Ecto neural progenitor cell (in vitro differentiated cells): Measurements from ENCODE around the gene WHRN.

Experiments used
- DNase-seq: peaks from one replicate; pipeline ENCODE4 v3.0.0-alpha.2; 2018; ENCODE audit warnings: low spot score

The WHRN gene

DNA sequence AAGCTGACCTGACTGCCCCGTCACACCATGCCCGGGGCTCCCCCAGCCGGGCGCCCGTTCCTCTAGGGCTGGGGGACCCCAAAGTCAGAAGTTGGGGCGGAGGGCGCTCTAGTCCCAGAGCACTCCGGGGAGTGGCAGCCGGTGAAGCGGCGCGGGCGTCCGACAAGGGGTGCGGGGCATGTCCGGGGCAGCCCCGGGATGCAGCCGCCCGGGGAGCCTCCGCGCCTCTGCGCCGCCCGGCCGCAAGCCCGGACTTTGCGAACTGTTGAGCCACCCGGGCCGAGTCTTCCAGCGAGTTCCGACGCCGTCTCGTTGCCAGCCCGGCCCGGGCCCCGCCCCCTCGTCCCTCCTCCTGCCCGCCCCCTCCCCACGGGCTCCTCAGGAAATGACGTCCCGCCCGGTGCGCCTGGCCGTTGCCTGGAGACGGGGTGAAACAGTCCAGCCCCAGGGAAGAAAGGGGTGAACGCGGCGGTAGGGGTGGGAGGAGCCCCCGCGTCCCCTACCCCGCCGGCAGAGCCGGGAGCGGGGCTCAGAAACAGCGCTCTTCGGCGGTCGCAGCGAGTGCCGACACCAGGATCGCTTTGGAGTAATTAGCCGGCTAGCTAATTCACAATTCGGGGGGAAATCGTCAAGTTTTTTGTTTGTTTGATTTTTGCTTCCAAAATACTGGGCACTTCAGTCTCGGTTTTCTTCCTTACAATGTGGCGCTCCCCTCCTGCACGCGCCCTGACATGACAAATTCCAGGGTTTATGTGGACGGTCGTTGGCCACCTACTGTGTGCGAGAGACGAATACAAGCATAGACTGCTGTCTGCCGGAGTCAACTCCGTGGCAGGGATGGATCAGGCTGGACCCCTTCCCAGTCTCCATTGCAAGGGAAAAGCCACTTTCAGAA, at the start of gene WHRN:
TSS of gene WHRN (minus strand) at position 287 of the 895 bp plus-strand sequence. CDS start 672 bp downstream, outside the sequence.
- DNase-seq = peak; percentile 97

DNA sequence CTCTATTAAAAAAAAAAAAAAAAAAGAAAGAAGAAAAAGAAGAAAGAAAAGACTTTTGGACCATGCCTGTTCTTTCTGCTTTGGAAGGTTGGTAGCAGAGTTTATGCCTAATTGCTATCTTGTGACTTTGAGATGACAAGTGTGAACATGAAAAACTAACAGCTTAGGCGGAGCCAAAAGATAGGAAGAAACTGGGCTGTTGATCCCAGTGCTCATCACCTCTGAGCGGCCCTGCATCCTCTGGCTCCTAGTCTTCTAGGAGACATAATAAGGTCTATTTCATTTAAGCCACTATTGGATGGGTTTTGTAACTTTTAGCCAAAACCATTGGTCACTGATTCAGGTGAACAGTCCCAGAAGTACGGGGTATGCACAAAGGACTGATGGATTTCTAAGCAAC, 47.9 kb upstream of the WHRN start:
- no peak for DNase-seq

DNA sequence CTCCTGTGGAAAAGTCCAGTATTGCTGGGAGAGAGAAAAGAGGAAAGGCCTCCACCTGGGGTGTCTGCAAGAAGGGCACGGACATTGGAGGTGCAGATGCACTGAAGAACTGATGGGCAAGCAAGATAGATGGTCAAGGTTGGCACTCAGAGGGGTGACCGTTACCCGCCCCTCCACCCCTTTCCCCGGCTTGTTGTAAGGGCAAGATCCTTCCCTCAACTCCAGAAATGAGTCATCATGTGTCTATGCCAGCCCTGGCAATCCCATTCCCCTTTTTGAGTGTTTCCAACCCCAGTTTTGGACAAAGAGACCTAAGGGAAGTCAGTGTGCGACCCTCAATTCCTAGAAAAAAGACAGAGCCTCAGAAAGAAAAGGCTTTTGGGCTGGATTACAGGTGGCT, 47.4 kb upstream of the WHRN start:
- DNase-seq = no peak

DNA sequence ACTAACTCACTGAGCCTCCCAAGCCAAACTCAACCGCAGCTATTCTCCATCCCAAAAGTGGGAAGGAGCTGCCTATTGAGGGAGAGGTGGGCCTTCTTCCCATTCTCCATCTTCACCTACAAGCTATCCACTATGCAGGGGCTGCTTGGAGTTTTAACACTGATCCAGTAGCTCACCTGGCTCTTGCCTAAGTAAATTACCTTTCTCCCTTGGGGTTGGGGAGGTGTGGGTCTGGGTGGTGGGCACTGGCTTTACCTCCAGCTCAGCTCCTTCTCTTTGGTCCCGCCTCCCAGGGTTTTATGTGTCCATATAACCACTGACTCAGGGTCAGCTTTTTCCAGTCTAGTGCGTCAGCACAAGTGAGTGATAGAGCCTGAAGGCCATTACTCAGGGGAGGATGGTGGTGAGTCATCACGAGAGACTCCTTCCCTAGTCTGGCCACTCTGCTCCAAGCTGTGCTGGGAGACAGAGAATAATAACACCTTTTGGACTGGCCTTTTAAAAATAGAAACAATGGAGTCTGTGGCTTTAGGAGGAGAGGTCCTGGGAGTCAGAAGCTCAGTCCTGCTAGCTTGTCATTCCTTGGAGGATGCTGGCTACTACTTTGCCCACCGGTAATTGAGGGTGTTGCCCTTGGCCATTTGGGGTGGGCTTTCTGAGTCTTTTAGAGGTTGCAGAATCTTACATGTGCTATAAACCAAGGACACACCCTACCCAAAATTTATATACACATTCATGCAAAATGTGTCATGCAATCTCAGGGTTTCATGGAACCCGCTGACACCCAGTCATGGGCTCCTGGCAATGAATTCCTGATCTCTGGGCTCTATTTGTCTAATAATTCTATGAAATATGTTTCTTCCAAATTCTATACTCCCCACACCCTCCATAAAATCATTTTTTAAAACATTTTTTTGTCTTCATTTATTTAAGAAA, 46.7 kb upstream of the WHRN start:
- no peak for DNase-seq

DNA sequence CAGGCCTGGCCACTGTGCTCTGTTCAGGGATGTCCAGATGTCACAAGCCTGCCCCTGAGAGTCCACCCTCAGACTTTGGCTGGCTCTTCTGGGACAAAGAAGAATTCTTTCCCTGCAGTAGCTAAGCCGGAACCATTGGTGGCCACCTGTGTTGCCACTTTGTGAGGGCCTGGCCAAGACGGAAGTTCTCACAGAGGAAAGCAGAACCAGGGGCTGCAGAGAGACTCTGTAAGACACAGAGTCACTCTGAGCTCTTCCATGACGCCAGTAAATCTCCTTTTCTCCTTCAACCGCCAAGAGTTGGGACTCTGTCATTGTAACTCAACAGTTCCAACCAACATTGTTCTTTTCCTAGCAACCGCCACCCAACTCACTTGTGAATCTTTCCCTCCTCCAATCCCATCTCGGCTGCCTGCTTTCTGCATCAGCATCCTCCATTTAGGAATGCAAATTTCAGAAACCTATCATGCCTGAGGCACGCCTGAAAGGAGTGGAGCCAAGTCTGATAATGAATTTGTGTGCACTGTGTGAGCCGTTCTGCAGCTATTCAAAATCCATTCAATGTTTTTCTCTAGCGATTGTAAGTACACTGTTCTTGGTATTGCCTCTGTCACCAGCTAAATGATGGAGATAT, 44.5 kb upstream of the WHRN start:
- no peak for DNase-seq

DNA sequence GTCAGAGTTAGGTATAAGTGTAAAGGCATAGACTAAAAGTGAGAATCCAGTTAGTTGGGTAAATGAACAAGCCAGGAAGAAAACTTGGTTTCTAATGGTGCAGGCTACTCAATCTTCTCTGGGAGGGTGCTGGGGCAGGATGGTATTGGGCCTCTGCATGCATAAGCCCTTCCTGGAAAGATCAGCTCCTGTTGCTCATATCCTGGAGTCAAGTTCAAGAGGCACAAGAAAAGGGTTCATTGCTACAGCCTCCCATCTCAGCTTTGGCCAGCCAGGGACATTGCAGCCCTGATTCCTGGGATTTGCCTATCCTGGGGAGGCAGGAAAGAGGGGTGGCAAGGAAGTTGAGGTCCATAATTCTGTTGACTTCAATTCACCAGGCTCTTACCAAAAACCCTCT, 41.6 kb upstream of the WHRN start:
- DNase-seq = no peak

DNA sequence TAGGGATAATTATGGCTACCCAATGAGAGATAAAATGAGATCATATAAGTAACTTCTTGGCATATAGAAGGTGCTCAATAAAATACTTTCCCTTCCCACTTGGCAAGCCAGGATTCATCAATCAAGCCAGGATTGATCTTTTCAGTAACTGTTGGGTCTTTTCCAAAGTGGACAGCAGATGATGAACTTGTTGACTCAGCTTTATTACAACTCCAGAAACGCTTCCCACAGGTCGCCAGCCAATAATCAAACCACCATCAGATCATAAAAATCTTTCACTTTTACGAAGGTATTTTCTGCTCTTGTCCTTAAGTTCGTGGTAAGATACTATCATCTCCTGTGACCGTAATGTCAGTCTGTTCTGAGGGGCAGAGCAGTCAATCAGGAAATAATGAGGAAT, 39.8 kb upstream of the WHRN start:
- DNase-seq = no peak

DNA sequence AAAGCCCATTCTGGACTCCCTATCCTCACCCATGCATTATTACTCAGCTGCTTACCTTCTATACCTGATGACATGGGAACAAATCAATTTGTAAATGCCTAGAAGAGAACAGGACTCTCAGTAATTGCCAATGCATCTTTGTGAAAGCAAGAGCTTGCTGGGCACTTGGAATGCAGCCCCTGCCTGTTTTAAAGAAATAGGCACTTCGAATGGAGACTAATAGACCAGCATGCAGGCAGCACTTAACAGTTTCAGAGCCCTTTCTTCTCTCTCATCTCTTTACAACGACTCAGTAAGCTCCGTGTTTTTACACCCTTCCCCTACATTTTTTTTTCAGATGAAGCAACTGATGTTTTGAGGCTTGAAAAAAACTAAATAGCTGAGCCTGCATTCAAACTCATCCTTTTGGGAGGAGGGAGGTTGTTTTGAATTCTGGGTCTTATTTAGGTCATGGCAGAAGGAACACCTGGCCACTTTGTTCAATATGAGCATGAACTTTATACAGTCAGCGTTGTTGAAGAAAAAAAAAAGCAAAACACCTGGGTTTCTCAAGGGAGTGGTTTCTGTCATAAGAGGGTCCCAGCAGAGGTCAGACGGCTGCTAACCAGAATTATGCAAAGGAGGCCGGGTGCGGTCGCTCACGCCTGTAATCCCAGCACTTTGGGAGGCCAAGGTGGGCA, 34.6 kb upstream of the WHRN start:
- no peak for DNase-seq

DNA sequence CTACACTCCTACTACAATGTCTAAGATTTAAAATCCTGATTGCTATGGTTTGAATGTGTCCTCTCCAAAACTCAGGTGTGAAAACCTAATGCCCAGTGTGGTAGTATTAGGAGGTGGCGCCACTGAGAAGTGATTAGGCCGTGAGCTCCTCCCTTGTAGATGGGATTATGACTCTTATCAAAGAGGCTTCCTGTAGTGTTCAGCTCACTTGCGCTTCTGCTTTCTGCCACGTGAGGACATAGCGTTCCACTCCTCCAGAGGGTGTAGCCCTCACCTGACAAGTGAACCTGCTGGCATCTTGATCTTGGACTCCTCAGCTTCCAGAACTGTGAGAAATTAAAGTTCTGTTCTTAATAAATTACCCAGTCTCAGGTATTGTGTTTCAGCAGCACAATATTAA, 33.0 kb upstream of the WHRN start:
- DNase-seq = no peak

DNA sequence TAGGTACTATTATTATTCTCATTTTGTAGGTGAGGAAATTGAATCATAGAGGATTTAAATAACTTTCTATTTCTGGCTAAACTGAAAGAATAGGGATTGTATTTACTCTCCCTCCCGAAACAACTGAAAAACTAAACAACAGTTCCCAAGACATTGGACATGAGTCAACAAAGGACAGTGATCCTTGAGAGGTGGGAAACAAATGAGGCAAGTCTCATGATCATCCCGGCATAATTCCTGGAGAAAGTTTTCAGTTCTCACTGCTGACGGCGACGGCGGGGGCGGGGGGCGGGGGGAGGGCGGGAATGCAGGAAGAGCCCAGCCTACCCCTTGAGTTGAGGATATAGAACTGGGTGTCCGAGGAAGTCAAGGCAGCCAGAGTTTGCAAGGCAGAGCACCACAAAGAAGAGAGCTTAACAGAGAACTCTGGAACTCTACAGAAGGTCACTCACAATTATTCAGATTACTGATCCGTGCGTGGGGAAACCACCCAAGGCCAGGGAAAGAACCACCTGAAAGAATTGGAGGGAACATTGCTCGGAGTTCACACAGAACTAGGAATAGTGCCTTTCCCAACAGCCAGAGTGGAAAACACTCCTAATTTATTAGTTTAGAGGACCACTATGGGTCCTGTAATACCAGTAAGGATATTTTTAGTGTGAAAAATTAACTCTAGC, 27.4 kb upstream of the WHRN start:
- no peak for DNase-seq

DNA sequence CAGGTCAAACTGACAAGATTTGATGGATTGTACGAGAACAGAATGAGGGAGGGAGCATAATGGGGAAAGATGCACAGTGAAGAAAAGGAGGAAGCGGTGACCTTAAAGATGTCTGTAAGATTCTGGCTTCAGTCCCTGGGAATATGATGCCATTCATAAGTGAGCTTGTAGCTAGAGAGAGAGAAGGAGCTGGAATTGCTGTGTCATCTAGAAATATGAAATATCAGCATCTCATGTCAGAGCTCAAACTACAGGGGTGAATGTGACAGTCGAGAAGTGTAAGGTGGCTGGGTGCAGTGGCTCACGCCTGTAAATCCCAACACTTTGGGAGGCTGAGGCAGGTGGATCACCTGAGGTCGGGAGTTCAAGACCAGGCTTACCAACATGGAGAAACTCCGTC, 24.0 kb upstream of the WHRN start:
- DNase-seq = no peak

DNA sequence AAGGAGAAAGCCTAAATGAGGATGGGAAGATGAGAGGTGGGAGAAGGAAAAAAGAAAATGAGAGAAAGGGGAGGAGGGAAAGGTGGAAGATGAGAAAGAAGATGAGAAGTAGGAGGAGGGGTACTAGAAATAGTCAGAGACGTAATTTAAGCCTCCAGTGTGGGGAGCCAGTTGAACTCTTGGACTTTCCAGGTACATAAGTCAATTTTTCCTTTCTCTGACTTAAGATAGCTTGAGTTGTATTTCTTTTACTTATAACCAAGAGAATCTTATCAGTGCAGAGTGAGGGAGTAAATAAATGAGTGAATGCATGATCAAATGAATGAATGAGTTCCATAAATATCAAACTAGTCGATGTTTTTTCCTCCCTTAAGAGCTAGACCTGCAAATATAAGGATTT, 21.5 kb upstream of the WHRN start:
- no peak for DNase-seq

DNA sequence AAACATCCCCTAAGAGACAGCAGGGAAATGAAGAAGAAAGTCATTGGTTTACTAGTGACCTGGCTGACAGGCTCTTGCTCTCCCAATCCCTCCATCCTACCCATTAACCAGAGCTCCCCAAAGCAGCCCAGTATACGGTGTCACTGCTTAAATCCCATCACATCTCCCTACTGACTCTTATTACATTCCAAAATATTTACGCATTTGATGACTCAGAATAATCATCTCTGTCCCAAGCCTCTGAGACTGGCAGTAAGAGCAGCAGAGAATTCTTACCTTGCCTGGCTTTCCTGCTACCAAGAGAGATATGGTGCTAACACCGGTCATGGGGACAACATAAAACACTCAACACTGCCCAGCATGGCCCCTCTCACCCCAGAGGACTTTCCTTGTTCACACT, 20.2 kb upstream of the WHRN start:
- no peak for DNase-seq

DNA sequence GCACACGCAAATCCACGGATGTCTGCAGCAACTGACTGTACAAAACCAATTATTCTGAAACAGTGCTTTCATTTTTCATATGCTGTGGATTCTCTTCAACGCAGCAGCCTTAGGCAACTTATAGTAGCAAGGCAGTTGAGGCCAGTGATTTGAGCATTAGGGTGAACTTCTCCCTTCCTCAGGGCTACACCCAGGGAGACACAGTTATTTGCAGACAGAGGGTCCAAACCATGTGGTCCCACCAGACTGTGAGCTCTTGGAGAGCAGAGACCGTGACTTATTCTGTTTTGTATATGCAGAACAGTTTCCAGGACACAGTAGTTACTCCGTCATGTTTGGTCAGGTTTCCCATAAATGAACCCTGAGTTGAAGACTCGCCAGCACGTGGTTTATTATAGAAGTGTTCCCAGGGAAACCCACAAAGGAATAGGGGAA, 19.0 kb upstream of the WHRN start:
- DNase-seq = no peak

DNA sequence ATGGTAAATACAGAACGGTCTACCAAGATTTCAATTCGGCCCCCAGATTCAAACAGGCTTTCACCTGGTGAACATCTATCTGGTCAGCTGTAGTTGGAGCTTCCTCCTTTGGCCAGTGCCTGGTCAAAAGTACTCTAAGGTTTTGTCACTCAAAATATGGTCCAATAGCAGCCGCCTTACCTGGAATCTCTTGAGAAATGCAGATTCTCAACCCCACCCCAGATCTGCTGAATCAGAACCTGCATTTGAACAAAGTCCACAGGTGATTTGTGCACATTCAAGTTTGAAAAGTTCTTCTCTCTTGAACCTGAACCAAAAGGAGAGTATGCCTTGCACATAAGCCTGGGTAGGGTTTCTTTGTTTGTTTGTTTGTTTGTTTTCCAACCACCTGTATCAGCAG, 17.6 kb upstream of the WHRN start:
- DNase-seq = no peak

DNA sequence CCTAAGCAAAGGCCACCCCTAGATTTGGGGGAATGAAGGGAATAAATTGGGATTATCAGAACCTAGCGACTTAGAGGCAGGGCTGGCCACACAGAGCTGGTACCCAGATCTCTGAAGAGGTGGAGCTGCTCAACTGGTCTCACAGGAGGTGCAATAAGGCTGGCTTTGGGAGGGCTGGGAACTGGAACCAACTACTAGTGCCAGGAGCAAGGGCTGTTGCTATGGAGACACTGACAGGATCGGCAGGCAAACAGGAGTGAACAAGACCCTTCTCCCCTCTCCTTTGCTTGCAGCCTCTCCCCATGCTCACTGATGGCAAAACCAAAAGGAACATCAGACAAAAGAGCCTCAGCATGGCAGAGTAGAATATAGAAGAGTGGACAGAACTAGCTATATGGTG, 17.0 kb upstream of the WHRN start:
- no peak for DNase-seq

DNA sequence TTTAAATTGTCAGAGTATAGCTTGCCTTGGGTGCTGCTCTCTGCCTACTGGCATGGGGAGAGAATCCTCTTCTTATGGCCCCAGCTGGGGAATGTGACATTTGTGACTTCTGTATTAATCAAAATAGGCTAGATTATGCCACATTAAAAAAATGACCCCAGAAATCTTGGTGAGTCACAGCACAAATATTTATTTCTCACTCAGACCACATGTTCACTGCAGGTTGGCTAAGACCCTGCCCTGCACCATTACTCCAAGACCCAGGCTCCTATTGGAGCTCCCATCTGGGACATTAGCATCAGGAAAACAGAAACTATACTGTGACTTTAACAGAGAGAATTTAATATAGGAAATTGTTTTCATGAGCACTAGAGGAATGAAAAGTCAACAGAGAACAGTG, 16.6 kb upstream of the WHRN start:
- DNase-seq = no peak

DNA sequence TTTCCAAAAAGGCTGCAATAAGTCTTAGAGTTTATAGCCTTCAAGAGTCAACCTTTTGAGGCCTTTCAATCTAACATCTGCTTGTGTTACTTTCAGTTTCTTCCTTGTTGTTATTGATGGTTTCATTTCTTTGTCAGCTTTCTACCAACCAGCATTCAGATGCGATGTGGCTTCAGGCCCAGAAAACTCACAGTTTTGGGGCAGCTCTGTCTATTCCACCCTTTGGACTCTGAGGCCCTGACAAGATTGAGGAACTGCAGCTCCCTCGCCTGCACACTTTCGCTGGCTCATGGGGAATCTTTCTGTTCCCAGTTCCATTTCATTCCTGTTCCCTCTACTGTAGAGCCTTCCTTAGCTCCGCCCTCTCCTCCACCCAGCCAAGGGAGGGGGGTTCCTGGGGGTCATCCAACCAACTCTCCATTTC, 13.3 kb upstream of the WHRN start:
- DNase-seq = no peak

DNA sequence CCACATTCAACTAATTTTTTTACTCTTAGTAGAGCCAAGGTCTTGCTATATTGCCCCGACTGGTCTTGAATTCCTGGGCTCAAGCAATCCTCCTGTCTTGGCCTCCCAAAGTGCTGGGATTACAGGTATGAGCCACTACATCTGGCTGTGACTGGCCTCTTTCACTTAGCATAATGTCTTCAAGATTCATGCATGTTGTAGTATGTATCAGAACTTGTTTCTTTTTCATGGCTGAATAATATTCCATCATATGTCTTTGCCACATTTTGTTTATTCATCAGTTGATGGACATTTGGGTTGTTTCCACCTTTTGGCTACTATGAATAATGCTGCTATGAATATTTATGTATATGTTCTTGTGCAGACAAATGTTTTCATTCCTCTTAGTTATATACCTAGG, 12.8 kb upstream of the WHRN start:
- DNase-seq = no peak

DNA sequence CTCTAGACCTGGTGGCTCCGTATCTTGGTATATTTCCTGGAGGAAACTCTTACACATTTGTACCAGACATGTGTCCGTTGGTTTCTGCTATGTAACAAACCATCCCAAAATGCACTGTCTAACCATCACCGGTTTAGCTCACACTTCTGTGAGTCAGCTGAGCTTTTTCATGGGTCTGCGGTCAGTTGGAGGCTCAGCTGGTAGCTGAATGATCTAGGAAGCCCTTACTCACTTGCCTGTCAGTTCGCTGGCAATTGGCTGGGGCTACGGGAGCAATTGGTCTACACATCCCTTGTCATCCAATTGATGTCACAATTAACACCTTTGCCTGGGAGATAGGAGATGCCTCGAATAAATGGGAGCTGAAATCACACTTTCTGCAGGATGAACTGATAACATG, 11.6 kb upstream of the WHRN start:
- no peak for DNase-seq

DNA sequence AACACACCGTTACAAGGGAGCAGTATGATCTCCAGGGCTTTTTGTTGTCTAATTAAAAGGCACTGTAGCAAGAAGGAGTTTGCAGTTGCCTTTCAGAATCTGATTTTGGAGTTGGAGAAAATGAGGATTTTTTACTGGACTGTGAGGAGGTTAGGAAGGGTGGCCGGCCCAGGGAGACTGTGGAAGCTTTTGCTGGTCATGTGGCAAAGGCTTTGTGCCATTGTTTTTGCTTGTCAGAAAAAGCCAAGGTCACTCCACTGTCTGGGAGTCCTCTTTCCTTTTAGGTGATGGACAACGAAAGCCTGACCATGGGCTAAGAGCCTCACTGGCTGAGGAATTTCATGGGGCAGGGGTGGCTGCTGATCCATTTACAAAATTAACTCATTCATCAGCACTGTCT, 10.3 kb upstream of the WHRN start:
- DNase-seq = no peak

DNA sequence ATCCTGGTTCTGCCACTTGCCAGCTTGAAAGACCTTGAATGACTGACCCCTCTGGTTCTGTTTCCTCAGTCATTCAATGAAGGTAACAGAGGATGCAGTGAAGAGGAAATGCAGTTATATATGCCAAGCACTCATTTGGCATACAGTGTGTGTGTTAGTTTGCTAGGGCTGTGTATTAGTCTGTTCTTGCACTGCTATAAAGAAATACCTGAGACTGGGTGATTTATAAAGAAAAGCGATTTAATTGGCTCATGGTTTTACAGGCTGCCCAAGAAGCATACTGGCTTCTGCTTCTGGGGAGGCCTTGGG, 8.6 kb upstream of the WHRN start:
- DNase-seq = no peak
